Activated naive CD8-positive, alpha-beta T cell treated with anti-CD3 and anti-CD28 coated beads for 36 hours (primary cell): Measurements from ENCODE around the gene DCAF17. TPM values are rescaled to one million over a fixed set of nuclear protein-coding genes. Genes with fewer than 3 reads are reported as not detected.
"Not testable (repeated sequence)": the region's sequence is repeated elsewhere in the genome, so short reads cannot be mapped to it uniquely, and the experiment has no call there.

Experiments
- DNase-seq: peaks from one replicate; pipeline ENCODE4 v3.0.0; 2021
- H3K27ac Mint-ChIP-seq: one replicate; pipeline ENCODE4 v1.8.0; 2022; ENCODE audit warnings: mild to moderate bottlenecking, moderate library complexity, mixed read lengths
- H3K27me3 Mint-ChIP-seq: one replicate; pipeline ENCODE4 v1.8.0; 2022; ENCODE audit warnings: mild to moderate bottlenecking, mixed read lengths
- H3K36me3 Mint-ChIP-seq: one replicate; pipeline ENCODE4 v1.8.0; 2021; ENCODE audit warnings: mild to moderate bottlenecking, mixed read lengths
- H3K4me1 Mint-ChIP-seq: one replicate; pipeline ENCODE4 v1.8.0; 2021; ENCODE audit warnings: mixed read lengths
- H3K4me3 Mint-ChIP-seq: one replicate; pipeline ENCODE4 v1.8.0; 2022; ENCODE audit warnings: mild to moderate bottlenecking, moderate library complexity, mixed read lengths
- H3K9me3 Mint-ChIP-seq: one replicate; pipeline ENCODE4 v1.8.0; 2022; ENCODE audit warnings: mixed read lengths
- total RNA-seq, 2 experiments: library from RNA; stranded (reverse); gene quantifications; one replicate each; pipeline ENCODE4 v1.2.3, GENCODE V29; 2021

Gene DCAF17
- total RNA-seq, 2 experiments from 2014 or later: 18.8 to 18.9 TPM

DNA sequence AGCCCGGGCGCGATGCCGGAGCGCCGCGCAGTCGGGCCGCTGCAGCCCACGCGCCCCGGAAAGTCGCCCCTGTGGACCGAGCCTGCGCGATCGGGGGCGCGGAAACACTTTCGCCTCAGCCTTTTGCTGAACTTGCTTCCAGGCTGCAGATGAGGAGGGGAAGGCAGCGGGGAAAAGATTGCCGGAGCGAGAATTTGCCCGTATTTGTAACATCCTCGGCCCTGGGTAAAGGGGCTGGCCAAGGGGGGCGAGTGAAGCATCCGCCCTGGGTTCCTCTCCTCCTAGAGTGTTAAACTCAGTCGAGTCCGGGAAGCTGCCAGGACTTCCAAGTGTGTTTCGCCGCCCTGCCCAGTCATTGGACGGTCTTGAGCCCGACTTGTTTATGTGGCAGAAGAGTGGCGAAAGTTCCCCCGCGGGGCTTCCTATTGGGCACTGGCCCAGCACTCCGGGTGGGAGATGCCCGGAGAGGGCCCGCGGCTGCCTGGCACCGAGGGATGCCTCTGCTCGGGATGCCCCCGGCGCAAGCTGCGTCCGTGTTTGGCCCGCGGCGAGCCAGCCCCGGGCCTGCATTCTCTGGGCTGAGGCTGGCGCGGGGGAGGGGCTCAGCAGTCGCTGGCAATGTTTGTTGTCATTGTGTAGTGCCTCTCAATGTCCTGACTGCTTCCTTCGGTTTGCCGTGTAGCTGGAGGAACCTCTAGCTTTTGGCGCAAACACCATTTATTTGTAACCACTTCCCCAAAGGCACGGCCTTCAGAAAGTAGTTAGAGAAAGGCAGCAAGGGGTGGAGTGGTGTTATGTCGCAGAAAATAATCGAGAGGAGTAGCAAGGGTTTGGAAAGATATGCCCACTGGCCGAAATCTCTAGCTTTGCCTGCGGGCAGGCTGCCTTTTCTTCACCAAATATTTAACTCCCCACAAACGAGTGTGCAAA lies 89.3 kb downstream of the DCAF17 start:
- peak; percentile 18 for DNase-seq

DNA sequence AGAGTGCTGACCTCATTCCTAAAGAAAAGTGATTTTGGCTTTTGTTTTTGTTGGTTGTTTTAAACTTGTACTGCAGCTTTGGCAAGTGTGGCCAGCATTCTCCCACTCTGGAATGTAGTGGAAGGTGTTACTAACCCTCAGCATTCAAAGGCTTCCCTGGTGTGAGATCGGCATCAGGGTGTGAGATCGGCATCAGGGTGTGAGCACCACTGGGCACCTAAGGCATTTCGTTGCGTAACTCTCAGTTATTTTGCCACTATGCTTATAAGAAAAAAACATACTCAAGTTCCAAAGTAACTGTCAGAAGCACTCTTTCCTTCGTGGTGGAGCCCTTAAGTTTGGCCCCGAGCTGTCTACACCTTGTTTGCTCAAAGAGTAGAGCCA lies 90.0 kb downstream of the DCAF17 start:
- Mint-ChIP-seq H3K36me3 (no peaks in the 10 kb centered on the region), H3K4me3 (no peak overlapping the region), H3K9me3 (no peaks in the 10 kb centered on the region), H3K4me1 (peaks cover 8% of the 10 kb centered on the region), H3K27me3 (peaks cover 78% of the 10 kb centered on the region), H3K27ac (no peak overlapping the region)
- DNase-seq: no peak

More for the DNA sequence above, 89.3 kb downstream of the DCAF17 start:
- Mint-ChIP-seq H3K4me3 (peak overlapping the region; percentile 81), H3K9me3 (no peaks in the 10 kb centered on the region), H3K4me1 (peaks cover 8% of the 10 kb centered on the region), H3K27me3 (peaks cover 81% of the 10 kb centered on the region), H3K27ac (no peak overlapping the region), H3K36me3 (no peaks in the 10 kb centered on the region)

DNA sequence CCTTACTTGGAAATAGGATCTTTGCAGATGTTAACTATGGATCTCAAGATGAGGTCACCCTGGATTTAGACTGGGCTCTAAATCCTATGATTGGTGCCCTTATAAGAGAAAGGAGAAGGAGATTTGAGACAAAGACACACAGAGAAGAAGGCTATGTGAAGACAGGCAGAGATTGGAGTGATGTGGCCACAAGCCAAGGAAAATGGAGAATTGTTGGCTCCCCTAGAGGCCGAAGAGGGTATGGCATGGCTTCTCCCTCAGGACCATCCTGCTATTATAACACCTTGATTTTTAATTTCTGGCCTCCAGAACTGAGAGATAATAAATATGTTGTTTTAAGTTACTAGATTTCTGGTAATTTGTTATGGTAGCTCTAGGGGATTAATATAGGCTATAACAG lies 95.9 kb downstream of the DCAF17 start:
- no peaks in the 10 kb centered on the region for H3K36me3 Mint-ChIP-seq
- no peak for DNase-seq
- no peak overlapping the region for H3K4me3 Mint-ChIP-seq
- H3K27ac Mint-ChIP-seq: no peak overlapping the region
- peaks cover 32% of the 10 kb centered on the region for H3K27me3 Mint-ChIP-seq
- H3K9me3 Mint-ChIP-seq: peaks cover 4% of the 10 kb centered on the region
- no peaks in the 10 kb centered on the region for H3K4me1 Mint-ChIP-seq

DNA sequence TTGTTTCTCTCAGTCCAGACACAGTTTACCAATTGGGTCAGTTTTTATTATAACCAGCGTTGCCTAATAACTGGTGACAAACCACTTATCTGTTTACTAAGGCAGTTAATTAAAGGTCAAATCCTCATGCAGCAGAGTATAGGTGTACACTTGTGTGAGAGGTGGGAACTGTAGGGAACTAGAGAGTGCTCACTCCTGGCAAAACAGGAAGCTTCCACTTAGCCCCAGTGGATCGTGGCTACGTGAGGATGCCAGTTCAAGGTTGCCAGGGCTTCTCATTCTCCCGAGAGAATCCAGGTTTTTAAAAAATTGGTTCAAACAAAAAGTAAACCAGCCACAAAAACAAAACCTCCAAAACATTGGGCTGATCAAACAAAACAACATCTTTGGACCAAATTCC lies 96.4 kb downstream of the DCAF17 start:
- Mint-ChIP-seq H3K9me3 (peaks cover 4% of the 10 kb centered on the region), H3K4me3 (no peak overlapping the region), H3K27ac (no peak overlapping the region), H3K4me1 (no peaks in the 10 kb centered on the region), H3K27me3 (peaks cover 31% of the 10 kb centered on the region), H3K36me3 (no peaks in the 10 kb centered on the region)
- DNase-seq: no peak

DNA sequence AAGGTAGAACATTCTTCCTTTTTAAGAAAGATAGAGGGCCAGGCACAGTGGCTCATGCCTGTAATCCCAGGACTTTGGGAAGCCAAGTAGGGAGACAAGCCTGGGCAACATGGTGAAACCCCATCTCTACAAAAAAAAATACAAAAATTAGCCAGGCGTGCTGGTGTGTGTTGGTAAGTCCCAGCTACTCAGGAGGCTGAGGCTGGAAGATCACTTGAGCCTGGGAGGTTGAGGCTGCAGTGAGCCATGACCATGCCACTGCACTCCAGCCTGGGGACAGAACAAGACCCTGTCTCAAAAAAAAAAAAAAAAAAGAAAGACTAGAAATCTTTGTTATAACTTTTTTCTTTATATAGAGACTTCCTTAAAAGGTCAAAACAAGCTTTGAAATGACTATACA lies 96.8 kb downstream of the DCAF17 start:
- H3K27ac Mint-ChIP-seq, H3K4me1 Mint-ChIP-seq, H3K4me3 Mint-ChIP-seq, H3K36me3 Mint-ChIP-seq, H3K9me3 Mint-ChIP-seq, DNase-seq: not testable (repeated sequence)
- peaks cover 33% of the 10 kb centered on the region for H3K27me3 Mint-ChIP-seq

DNA sequence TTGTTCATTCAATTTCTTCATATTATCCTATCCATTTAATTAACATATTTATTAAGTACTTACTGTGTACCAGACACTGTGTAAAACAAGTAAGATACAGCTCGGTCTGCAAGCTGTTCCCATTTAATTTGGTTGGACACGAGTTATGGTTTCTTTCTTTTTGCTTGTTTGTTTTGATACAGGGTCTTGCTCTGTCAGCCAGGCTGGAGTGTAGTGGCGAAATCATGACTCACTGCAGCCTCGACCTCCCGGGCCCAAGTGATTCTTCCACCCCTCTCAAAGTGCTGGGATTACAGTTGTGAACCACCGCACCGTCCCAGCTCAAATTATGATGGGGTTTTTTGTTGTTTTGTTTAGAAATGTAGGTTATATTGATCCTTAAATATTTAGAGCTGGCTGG lies 97.3 kb downstream of the DCAF17 start:
- Mint-ChIP-seq H3K36me3 (no peaks in the 10 kb centered on the region), H3K4me1 (no peaks in the 10 kb centered on the region), H3K9me3 (peaks cover 4% of the 10 kb centered on the region), H3K27ac (no peak overlapping the region), H3K27me3 (peaks cover 29% of the 10 kb centered on the region), H3K4me3 (no peak overlapping the region)
- DNase-seq: no peak

DNA sequence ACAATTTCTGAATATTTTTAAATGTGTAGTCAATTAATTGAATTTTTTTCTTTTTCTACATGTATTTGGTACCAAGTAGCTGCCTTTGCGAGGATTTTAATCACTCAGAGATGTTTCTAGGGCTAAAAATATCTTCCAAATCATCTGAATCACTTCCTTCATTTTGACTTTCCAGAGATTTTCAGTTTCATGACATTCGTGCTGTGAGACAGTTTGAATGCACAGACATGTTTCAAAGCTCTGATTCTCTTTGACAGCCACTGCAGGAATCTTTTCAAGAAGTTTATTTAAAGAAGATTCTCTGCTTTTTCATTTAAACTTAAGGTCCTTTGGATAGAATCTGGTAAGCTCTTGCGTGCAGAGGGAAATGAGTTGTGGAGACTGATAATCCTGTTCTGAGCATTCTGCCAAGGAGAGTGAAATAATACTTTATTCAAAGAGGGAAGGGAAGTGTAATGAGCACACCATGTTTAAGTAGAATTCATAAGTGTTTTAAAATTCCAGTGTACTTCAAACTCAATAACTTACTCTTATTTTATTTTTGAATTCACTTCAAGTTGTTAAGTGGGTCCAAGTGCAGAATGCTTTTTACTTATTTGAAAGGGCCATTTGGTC lies 97.9 kb downstream of the DCAF17 start:
- Mint-ChIP-seq H3K27ac (no peak overlapping the region), H3K9me3 (peaks cover 4% of the 10 kb centered on the region), H3K27me3 (peaks cover 25% of the 10 kb centered on the region), H3K36me3 (no peaks in the 10 kb centered on the region), H3K4me1 (no peaks in the 10 kb centered on the region), H3K4me3 (no peak overlapping the region)
- DNase-seq: no peak

DNA sequence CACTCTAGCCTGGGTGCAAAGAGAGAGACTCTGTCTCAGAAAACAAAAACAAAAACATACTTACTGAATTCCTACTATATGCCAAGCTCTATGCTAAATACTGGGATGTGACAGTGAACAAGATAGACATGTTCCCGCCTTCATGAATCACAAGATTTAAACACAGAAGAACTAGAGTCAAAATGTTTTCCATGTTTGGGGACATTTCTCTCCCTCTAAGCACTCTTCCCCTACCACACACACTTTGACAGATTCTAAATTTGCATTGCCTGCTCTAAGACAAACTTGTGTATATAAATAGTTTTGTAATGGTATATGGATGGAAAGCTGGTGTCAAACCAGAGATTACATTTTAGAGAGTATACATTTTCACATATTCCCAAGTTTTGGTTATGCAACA lies 99.3 kb downstream of the DCAF17 start:
- DNase-seq: no peak
- Mint-ChIP-seq H3K27ac (no peak overlapping the region), H3K4me3 (no peak overlapping the region), H3K36me3 (no peaks in the 10 kb centered on the region), H3K4me1 (no peaks in the 10 kb centered on the region), H3K9me3 (peaks cover 4% of the 10 kb centered on the region), H3K27me3 (peaks cover 18% of the 10 kb centered on the region)

Other genes starting within 250 kb of the DCAF17 start
- gene METTL8, start 236 bp upstream of the DCAF17 start, total RNA-seq: 10 to 100 TPM; 49.4 to 52.7 TPM
- under 1 TPM; 0.35 to 0.52 TPM for gene CYBRD1, start 88.2 kb downstream of the DCAF17 start, total RNA-seq